HG03108 (cell line): ENCODE measurements around the gene INPP1.
"Not testable (repeated sequence)": the region's sequence is repeated elsewhere in the genome, so short reads cannot be mapped to it uniquely, and the experiment has no call there.

Experiments used
- ATAC-seq: cut with Tn5 transposase; IDR thresholded peaks from one replicate; pipeline ENCODE4 v1.9.1; 2021; ENCODE audit warnings: moderate library complexity; ENCODE audit not compliant: unreplicated experiment

INPP1 gene

GRCh38 chr2:190343536-190344275 lies at the start of gene INPP1:
Gene INPP1 (plus strand): TSS chr2:190343589. CDS start chr2:190360103, 16,514 bp downstream.
- ATAC-seq: peak; percentile 43

- not testable (repeated sequence) for ATAC-seq
Measured at GRCh38 chr2:190297880-190298279, 45.5 kb upstream of the INPP1 start.

GRCh38 chr2:190301032-190301431 lies 42.4 kb upstream of the INPP1 start:
- ATAC-seq: no peak

GRCh38 chr2:190302052-190302451 lies 41.3 kb upstream of the INPP1 start:
- ATAC-seq: no peak

- ATAC-seq: no peak
Measured at GRCh38 chr2:190303647-190304046, 39.7 kb upstream of the INPP1 start.

- ATAC-seq: no peak
Measured at GRCh38 chr2:190304404-190304803, 39.0 kb upstream of the INPP1 start.

- ATAC-seq: no peak
Measured at GRCh38 chr2:190308031-190308430, 35.4 kb upstream of the INPP1 start.

- no peak for ATAC-seq
Measured at GRCh38 chr2:190311893-190312634, 31.3 kb upstream of the INPP1 start.

- ATAC-seq: not testable (repeated sequence)
Measured at GRCh38 chr2:190312635-190313025, 30.8 kb upstream of the INPP1 start.

- ATAC-seq: no peak
Measured at GRCh38 chr2:190313880-190314279, 29.5 kb upstream of the INPP1 start.

- no peak for ATAC-seq
Measured at GRCh38 chr2:190315273-190315672, 28.1 kb upstream of the INPP1 start.

GRCh38 chr2:190318514-190318913 lies 24.9 kb upstream of the INPP1 start:
- no peak for ATAC-seq

- peak; percentile 25 for ATAC-seq
Measured at GRCh38 chr2:190318931-190319554, 24.3 kb upstream of the INPP1 start.

- ATAC-seq: peak; percentile 95
Measured at GRCh38 chr2:190319555-190320498, 23.6 kb upstream of the INPP1 start, which contains the start of gene HIBCH. Gene HIBCH (minus strand): TSS chr2:190319826. CDS start chr2:190319750, 76 bp downstream.

GRCh38 chr2:190320696-190321095 lies 22.7 kb upstream of the INPP1 start:
- no peak for ATAC-seq

- no peak for ATAC-seq
Measured at GRCh38 chr2:190323406-190323805, 20.0 kb upstream of the INPP1 start.

GRCh38 chr2:190325588-190325987 lies 17.8 kb upstream of the INPP1 start:
- ATAC-seq: no peak

- no peak for ATAC-seq
Measured at GRCh38 chr2:190327867-190328572, 15.4 kb upstream of the INPP1 start.

GRCh38 chr2:190328573-190329147 lies 14.7 kb upstream of the INPP1 start:
- no peak for ATAC-seq

GRCh38 chr2:190333395-190333794 lies 10.0 kb upstream of the INPP1 start:
- ATAC-seq: no peak
